GM18909 (cell line): ENCODE measurements around the gene MLXIP.
"Not testable (repeated sequence)": the region's sequence is repeated elsewhere in the genome, so short reads cannot be mapped to it uniquely, and the experiment has no call there.

Experiments used
- ATAC-seq: cut with Tn5 transposase; IDR thresholded peaks from one replicate; pipeline ENCODE4 v1.9.1; 2021; ENCODE audit warnings: mild to moderate bottlenecking; ENCODE audit not compliant: unreplicated experiment, poor library complexity

MLXIP gene

DNA sequence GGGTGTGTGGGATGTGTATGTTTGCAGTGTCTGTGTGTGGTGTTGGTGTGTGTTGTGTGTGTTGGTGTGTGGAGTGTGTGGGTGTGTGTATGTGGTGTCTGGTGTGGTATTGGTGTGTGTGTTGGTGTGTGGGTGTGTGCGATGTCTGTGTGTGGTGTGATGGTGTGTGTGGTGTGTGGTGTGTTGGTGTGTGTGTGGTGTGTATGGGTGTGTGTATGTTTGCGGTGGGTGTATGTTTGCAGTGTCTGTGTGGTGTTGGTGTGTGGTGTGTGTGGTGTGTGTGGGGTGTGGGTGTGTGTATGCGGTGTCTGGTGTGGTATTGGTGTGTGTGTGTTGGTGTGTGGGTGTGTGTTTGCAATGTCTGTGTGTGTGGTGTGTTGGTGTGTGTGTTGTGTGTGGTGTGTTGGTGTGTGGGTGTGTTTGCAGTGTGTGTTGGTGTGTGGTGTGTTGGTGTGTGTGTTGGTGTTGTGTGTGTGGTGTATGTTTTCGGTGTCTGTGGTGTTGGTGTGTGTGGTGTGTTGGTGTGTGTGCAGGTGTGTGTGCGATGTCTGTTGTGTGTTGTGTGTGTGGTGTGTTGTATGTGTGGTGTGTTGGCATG is 15.7 kb downstream of the MLXIP start:
- no peak for ATAC-seq

DNA sequence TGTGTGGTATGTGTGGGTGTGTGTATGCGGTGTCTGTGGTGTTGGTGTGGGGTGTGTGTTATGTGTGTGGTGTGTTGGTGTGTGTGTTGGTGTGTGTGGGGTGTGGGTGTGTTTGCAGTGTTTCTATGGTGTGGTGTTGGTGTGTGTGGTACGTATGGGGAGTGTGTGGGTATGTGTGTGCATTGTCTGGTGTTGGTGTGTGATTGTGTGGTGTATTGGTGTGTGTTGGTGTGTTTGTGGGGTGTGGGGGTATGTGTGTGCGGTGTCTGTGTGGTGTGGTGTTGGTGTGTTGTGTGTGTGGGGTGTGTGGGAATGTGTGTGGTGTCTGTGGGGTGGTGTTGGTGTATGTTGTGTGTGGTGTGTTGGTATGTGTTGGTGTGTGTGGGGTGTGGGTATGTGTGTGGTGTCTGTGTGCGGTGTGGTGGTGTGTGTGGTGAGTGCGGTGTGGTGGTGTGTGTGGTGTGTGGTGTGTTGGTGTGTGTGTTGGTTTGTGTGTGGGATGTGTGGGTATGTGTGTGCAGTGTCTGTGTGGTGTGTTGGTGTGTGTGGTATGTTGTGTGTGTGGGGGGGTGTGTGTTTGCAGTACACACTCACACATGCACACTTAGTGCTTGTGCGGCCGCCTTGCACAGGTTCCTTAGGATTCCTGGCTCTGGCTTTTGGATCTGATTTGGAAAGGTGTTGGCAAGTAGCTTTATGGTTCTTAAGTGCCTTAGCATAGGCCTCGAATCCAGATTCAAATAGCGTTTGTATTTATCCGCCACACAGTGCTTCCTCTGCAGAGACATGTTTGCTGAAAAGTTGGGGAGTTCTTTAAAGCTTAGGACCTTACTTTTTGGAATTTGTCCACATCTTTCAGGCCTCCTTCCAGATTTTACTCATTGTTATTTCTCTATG is 16.4 kb downstream of the MLXIP start:
- no peak for ATAC-seq

DNA sequence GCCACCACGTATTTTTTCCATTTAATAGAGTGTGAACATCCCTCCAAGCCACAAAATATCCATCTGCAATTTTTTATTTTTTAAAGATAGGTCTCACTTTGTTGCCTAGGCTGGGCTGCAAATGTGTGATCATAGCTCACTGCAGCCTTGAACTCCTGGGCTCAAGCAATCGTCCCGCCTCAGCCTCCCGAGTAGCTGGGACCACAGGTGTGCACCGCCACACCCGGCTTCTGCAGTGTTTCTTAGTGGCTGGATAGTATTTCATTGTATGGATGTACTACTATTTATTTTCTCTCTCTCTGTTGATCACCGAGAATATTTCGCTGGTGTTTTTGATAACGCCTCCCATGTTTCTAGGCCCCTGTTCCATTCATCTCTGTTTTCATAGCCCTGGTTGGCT is 17.5 kb downstream of the MLXIP start:
- ATAC-seq: no peak

DNA sequence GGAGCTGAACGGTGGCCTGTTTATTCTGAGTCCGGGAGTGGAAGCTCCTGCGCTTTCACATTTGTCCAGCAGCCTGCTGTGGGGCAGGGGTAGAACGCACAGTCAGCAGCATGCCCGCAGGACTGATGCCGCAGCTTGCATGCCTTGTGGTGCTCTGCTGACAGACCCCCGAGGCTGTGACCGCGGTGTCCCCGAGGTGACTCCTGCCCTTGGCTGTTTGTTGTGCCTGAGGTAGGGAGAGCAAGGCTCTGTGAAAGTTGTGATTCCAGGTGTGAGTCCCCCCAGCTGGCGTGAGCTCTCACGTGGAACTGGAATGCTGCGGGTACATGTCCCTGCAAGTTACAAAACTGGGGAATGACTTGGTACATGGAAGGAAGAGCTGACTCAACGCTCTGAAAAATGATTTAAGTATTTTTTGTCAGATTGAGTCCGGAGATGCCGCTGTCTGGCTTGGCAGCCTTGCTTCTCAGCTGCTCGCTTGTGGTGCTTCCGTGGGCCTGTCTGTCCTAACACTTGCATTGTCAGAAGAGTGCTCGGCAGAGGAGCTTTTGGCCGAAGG is 18.1 kb downstream of the MLXIP start:
- ATAC-seq: no peak

DNA sequence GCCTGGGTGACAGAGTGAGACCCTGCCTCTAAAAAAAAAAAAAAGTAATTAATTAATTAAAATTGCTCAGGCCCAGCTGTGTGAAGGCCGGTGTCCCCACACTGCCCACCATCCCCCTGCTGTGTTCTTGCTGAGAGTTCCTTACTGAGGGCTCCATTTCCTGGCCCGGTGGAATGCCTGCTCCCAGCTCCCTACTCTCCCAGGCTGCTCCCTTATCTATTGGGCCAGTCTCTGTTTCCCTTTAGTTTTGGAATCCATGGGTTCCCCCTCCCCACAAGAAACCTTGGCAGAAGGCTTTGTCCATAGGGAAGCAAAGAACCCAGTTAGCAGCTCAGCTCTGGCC is 19.0 kb downstream of the MLXIP start:
- no peak for ATAC-seq

DNA sequence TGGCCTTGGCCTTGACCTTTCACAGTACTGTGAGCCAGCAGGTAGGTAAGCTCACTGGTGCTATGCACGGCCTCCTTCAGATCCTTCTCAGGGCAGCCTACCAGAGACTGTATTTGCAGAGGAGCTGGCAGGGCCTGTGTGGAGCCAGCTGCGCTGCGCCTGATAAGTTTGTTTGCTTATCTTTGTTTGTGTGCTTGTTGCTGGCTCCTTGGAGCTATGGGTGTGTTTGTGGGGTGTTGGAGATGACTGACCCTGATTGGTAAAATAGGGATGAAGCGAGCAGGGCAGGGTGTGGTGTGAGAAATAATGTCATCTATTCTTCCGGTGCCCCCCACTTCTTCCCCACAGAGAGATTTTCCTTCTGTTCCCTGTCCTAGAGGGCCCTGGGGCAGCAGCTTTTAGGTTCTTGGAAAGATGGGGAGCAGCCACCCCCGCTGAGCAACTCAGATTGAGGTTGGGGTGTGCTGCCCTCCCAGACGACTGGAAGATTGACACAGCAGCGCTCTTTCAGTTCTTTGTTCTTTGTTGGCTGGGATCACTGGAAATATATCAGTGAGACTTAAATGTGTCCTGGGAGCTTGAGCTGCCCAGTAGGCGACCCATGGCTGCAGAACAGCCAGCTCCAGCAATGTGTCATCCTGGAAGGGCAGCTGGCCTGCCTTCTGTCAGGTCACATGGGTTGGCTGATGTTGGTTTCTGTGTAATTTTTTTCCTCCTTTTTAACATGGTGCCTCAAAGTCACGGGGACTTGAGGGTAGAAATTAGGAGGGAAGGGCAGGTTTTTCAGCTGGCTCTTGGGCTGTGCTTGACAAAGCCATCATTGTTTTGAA is 19.6 kb downstream of the MLXIP start:
- no peak for ATAC-seq

DNA sequence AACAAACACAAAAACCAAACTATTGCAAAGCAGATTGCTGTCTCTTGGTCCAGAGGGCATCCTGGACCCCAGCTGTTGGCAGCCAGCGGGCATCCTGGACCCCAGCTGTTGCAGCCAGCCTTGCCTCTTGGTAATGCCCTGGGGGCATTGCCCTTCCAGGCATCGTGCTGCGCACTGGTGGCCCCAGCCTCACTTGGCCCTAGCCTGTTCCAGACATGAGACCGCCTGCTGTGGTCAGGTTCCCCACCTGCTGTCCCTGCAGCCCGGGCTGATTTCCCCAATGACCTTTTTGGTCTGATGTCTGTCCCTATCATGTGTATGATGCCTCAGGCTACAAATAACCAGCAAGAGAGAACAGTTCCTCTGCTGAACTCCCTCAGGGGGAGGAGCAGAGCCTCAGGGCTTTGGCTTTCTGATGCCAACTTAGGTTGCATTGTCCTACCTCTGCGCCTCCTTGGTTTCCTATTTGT is 20.8 kb downstream of the MLXIP start:
- no peak for ATAC-seq

DNA sequence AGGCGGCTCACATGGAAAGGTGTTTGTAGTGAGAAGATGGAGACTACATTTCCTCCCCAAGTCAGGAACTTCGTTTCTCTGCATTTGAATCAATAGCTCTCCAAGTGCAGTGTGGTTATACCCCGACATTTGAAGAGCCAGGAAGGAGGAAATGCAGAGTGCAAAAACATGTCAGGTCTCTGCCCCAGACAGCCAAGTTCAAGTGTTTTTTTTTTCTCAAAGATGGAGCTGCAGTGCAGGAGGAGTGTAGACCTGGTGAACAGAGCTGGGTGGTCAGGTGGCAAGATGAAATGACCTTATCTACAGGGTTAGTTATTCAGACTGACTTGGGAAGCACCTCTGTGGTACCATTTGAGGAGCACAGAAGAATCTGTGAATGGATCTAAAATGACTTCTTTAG is 21.3 kb downstream of the MLXIP start:
- ATAC-seq: no peak

DNA sequence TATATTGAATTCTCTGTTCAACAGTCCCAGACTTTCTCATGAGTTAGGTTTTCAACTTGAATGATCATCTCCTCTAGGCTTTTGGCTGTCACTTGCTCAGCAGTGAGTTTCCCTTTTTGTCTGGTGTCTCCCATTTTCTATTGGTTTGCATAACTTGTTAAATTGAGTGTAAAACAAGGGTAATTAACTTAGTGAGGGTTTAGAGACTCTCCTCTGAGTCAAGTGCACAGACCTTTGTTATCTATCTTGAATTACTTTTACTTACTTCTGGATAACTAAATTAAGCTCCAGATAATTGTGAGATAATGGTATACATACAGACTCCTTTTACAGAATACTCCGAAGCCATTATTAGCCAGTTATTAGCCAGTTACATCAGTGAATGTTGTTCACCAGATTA is 22.0 kb downstream of the MLXIP start:
- ATAC-seq: no peak

DNA sequence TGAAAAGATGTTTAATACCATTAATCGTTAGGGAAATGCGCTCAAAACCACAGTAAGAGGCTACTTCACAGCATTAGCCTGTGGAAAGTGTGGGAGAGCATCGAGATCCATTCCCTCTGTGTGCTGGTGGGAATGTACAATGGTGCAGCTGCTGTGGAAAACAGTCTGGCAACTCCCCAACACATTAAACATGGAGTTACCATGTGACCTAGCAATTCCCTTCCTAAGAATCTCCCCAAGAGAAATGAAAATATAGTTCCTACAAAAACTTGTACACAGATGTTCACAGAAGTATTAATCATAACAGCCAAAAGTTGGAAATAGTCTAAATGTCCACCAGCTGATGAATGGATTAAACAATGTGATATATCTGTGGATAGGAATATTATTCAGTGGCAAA is 23.8 kb downstream of the MLXIP start:
- no peak for ATAC-seq

DNA sequence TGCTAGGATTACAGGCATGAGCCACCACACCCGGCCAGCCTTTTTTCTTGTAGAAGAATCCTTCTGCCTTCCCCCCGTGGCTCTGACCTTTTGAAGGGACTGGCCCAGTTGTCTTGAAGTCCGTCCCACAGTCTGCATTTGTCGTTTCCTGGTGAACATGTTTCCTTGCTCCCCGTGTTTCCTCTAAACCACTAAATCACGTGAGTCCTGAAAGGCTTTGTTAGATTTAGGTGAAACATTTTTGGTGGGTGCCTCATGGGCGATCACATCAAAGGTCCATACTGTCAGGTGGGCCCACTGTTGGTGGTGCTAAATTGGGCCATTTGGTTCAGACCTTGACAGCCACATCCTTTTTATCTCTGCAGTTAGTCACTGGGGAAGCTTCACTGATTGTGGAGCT is 26.3 kb downstream of the MLXIP start:
- no peak for ATAC-seq

DNA sequence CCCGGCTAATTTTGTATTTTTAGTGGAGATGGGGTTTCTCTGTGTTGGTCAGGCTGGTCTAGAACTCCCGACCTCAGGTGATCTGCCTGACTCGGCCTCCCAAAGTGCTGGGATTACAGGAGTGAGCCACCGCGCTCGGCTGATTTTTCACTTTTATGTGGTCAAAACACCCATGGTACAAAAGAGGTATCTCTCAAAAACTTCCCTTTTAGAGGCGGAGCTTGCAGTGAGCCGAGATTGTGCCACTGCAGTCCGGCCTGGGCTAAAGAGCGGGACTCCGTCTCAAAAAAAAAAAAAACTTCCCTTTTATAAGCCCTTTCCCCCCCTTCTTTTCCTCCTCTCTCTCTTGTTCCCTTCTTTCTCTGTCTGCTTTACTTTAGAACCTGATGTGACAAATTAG is 26.9 kb downstream of the MLXIP start:
- not testable (repeated sequence) for ATAC-seq

DNA sequence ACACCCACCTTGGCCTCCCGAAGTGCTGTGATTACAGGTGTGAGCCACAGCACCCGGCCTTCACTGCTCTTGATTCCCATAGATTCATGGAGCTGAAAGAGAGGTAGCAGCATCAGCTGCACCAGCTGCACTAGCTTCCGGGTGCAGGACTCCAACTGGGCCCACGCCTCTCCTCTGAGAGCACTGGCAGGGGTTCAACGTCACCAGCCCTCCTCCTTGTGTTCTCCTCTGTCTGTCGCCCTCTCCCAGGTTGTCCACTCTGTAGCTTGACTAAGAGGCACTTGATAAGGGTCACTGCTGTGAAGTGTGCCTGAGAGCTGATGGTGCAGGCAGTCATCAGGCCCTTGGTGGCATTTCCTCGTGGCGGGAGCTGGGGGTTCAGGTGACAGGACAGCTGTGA is 28.3 kb downstream of the MLXIP start:
- ATAC-seq: no peak

DNA sequence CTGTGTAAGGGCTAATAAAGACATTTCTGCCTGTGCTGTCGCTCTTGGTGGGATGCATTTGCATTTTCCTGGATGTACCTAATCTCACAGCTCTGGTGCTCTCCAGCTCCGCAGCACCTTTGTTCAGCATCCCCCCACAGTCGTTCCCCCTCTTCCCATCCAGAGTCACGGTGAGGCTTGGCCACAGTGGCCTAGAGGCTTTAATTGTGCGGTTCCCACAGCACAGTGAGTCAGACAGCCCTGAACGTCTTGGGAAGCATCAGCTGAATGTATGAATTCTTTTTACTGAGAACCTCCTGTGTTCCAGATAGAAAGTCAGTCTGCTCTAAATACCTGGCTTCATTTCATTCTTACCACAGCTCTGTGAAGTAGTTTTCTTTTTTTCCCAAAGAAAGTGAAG is 28.7 kb downstream of the MLXIP start:
- no peak for ATAC-seq

DNA sequence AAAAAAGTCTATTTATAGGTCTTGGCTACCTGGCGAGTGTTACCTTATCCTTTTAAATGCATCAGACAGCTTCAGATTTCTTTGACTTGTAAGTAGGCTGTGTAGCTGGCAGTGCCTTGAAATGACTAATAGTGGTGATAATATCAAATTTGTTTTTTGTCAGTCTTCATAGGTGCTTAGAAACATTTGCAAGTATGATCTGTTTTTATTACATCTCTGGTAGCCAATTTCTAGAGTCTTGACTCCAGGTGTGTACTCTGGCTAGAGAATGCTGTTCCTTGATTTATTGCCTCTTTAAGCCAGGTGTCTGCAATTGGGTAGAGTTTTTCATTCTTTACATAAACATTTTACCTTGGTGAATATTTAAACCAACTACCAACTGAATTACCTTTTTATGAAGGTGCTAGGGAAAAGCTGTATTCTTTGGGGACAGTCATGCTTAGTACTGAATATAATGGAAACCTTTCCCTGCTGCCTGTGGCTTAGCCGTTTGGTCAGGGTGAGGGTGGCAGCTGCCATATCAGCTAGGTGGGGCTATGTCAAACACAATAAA is 32.6 kb downstream of the MLXIP start:
- ATAC-seq: no peak

DNA sequence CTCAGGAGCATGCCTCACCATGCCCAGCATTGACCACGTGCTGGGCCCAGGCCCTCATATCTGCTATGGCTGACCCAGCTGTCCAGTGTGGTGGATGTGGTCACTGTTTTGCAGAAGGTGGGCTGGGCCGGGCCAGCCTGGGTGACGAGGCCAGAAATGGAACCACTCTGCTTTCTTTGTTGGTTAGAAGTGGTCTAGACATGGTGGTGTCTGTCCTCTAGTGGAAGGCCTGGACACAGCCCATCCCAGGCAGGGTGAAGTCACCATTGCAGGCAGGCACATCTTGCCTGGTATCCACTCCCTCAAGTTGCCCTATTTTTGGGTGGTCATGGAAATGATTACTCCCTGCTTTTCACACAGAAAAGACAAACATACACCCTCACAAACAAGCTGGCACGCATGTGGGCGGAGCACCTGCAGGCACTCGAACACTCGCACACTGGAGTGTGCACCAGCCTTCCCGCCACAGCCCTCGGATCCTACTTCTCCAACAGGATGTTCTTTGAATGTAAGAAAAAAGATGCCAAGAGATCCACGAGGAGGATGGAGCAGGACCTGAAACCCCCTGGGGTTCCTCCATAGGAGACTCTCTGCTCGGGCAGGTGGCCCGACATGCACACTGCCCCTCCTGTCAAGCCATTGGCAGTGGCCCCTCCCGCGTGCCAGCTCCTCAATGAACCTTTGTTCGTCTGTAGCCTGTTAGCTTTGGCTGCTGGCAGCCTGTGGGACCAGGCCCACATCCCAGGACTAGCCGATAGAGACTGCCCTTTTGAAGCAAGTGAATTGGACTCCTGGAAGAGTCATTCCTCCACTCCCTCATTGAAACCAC is 38.4 kb downstream of the MLXIP start:
- no peak for ATAC-seq

DNA sequence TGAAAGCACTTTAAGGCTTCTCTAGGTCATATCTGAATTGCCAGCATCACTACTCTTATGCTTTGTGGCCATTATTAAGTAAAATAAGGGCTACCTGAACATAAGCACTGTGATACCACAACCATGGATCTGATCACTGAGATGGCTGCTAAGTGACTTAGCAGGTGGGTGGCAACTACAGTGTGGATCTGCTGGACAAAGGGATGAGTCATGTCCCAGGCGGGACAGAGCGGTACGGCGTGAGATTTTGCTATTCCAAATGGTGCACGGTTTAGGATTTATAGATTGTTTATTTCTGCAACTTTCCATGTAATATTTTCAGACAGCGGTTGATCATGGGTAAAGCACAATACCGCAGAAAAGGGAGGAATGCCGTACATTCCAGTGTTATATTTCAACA is 39.4 kb downstream of the MLXIP start:
- no peak for ATAC-seq

DNA sequence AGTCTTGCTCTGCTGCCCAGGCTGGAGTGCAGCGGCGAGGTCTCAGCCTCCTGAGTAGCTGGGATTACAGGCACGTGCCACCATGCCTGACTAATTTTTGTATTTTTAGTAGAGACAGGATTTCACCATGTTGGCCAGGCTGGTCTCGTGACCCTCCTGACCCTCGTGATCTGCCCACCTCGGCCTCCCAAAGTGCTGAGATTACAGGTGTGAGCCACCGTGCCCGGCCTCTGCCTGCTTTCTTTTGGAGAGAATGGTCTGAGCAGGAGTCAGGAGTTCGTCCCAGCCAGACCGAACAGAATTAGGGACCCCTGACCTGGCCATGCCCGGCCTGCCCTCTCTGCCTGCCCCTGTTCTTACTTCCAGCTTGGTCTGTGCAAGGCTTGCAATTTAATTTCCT is 42.8 kb downstream of the MLXIP start:
- not testable (repeated sequence) for ATAC-seq

DNA sequence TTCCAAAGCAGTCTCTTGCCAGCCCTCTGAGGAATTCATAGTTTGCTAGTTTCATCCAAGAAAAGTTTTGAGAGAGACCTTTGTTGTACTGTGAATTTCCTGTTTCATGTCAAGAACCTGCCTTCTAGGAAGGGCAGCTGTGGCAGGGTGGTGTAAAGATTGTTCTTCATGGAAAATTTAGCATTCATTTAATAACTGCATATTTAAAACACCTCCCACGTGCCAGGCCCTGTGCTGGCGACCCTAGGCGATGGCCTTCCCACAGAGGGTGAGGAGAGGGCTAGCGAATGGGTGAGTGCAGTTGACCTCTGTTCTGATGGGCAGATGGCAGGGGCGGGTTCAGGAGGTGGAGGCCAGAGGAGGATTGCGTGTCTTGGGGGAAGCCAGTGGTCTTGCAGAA is 43.2 kb downstream of the MLXIP start:
- ATAC-seq: no peak
